ENCODE data around the gene RGS12. TPM values are rescaled to one million over a fixed set of nuclear protein-coding genes. Genes with fewer than 3 reads are reported as not detected.

The RGS12 gene
- total RNA-seq, 1 donor from 2014 or later, result 69.5 TPM

DNA sequence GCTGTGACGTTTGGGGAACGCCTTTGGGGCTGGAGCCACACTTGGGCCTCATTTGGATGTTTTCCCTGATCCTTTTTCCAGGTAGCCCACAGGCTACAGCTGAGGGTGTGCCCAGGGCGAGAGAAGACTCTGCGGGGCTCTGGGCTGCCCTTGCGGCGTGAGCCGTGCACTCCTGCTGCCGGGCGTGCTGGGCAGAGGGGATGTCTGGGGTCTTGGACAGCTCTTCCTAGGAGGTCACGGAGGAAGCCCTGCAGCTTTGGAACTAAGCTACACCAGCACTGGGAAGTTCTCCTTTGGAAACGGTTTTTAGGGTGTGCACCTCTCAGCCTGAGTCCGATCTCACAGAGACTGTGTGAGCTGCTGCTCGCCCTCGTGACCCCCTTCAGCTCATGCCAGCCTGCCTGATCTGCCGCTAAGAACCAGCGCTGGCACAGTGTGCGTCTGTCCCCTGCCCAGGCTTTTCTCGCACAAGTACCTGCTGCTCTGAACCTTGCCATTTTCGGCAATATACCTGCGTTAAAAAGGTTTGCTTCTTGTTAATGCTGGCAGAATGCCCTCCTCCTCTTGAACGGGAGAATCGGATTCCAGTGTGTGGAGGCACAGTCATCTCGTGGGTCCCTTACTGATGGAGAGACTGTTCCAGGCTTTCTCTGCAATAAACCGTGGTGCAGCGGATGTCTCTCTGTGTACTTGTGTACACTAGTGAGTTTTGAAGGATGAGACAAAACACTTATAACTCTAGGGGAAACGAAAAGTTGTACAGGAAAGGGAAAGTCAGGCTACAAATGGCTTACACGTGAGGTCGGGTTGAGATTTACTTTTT is 29.6 kb upstream of the RGS12 start:
- no peaks in the 10 kb centered on the region for H3K9me3 Mint-ChIP-seq

DNA sequence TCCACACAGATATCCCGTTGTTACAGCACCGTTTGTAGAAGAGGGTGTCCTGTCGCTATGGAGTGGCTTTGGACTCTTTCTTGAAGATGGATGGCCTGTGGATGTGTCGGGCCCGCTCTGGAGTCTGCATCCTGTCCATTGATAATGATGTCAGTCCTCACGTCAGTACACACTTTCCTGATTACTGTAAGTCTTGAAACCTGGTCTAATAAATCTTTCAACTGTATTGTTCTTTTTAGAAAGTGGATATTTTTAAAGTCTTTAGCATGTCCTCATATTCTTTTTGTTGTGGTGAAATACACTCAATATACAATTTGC is 29.0 kb upstream of the RGS12 start:
- no peak overlapping the region for H3K4me3 Mint-ChIP-seq
- TF ChIP-seq, protein P1, sequence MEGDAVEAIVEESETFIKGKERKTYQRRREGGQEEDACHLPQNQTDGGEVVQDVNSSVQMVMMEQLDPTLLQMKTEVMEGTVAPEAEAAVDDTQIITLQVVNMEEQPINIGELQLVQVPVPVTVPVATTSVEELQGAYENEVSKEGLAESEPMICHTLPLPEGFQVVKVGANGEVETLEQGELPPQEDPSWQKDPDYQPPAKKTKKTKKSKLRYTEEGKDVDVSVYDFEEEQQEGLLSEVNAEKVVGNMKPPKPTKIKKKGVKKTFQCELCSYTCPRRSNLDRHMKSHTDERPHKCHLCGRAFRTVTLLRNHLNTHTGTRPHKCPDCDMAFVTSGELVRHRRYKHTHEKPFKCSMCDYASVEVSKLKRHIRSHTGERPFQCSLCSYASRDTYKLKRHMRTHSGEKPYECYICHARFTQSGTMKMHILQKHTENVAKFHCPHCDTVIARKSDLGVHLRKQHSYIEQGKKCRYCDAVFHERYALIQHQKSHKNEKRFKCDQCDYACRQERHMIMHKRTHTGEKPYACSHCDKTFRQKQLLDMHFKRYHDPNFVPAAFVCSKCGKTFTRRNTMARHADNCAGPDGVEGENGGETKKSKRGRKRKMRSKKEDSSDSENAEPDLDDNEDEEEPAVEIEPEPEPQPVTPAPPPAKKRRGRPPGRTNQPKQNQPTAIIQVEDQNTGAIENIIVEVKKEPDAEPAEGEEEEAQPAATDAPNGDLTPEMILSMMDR (conservative IDR thresholded peaks at IDR 0.05), result no peak
- H3K9me3 Mint-ChIP-seq, result no peaks in the 10 kb centered on the region
- no peak for DNase-seq (ENCODE audit: low read depth, low spot score)
- H3K27me3 Mint-ChIP-seq (ENCODE audit: low read depth), result no peaks in the 10 kb centered on the region
- no peaks in the 10 kb centered on the region for H3K36me3 Mint-ChIP-seq (ENCODE audit: low read depth)
- no peak overlapping the region for H3K27ac Mint-ChIP-seq (ENCODE audit: unreplicated experiment)
- H3K4me1 Mint-ChIP-seq, result no peaks in the 10 kb centered on the region

More for the DNA sequence above, 29.6 kb upstream of the RGS12 start:
- DNase-seq (ENCODE audit: low read depth, low spot score), result no peak
- Mint-ChIP-seq H3K4me3 (no peak overlapping the region), H3K4me1 (no peaks in the 10 kb centered on the region), H3K27me3 (ENCODE audit: low read depth) (no peaks in the 10 kb centered on the region), H3K36me3 (ENCODE audit: low read depth) (no peaks in the 10 kb centered on the region), H3K27ac (ENCODE audit: unreplicated experiment) (no peak overlapping the region)
- TF ChIP-seq, protein P1 (conservative IDR thresholded peaks at IDR 0.05), result no peak

DNA sequence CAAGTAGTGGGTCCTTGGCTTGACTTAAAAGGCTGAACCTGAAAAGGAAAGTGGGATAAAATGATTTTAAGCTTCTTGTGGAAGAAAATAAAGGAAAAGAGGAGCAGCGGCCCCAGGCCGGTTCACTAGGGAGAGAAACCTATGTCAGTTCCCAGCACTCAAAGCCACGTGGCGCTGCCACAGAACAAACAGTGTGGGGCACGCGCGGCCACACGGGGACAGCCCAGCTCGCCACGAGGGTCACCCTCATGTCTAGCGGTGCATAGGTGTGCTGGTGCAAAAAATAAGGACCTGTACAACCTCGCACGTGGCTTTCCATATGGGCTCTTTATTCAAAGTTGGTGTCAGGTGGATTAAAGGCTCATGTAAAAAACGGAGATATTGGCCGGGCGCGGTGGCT is 26.7 kb upstream of the RGS12 start:
- H3K4me1 Mint-ChIP-seq, result no peaks in the 10 kb centered on the region
- no peaks in the 10 kb centered on the region for H3K9me3 Mint-ChIP-seq
- TF ChIP-seq, protein P1 (conservative IDR thresholded peaks at IDR 0.05), result no peak
- H3K36me3 Mint-ChIP-seq (ENCODE audit: low read depth), result no peaks in the 10 kb centered on the region
- H3K27ac Mint-ChIP-seq (ENCODE audit: unreplicated experiment), result no peak overlapping the region
- H3K4me3 Mint-ChIP-seq, result no peak overlapping the region
- DNase-seq (ENCODE audit: low read depth, low spot score), result no peak
- no peaks in the 10 kb centered on the region for H3K27me3 Mint-ChIP-seq (ENCODE audit: low read depth)

DNA sequence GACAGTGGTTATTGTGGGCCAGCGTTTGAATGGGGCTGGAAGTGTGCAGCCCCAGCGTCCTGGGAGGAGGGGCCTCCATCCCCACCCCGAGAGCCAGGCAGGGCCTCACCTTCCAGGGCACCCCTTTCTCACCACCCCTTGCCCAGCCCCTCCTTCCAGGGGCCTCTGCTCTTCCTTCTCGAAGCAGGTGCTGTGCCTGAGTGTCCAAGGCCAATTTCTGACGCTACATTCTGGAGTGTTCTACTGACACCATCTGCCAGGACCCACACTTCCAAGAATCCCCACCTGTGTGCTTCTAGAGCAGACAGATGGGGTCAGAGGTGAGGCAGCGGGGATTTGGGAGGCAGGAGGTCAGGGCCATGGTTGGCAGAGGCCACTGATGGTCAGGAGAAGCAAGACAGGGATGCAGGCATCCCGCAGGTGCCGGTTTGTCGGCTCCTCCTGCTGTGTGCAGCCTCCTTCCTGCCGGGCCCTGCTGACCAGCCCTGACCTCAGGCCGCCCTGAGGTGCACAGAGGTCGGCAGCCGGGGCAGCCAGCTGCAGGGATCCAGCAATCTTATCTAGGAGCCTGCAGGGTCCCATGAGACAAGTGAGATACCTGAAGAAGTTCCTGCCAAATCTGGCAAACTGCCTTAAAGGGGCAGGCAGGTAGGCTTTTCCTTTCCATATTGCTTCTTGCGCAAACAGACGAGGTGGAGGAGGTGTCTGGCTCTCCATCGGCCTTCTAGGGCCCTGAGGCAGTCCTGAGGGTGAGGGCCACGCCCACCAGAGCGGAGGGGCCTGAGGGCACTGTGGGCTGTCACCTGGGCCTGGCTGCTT is 25.0 kb upstream of the RGS12 start:
- H3K4me3 Mint-ChIP-seq, result no peak overlapping the region
- DNase-seq (ENCODE audit: low read depth, low spot score), result no peak
- H3K27me3 Mint-ChIP-seq (ENCODE audit: low read depth), result no peaks in the 10 kb centered on the region

DNA sequence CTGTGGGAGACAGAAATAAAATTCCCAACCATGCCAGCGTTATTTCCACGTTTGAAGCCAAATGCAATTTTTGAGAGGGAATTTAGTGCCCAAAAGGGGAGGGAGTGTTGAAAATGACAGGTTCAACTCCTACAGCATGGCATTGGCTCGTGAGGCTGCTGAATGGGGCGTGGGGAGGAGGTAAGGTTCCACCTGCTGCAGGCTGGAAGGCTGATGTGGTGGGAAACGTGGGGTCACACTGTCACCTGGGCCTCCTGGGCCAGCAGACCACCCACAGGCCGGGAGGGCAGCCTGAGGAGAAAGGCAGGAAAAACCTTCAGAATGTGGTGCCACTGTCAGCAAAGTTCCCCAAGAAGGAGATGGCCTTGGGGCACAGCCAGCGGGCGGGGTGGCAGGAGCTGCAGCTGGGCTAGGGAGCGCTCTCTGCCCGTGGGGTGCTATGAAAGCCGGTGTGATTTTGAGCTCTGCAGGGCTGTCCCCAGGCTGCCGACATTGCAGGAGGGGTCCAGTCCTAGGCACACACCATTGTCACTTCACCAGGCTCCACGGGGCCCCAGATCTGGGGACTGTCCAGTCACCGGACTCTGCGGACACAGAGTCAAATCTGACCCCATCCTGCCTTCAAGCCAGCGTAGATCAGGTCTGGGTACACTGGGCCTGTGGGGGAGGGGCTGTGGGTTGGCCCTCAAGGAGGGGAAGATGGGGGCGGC is 24.3 kb upstream of the RGS12 start:
- TF ChIP-seq, protein P1 (conservative IDR thresholded peaks at IDR 0.05), result no peak
- Mint-ChIP-seq H3K27me3 (ENCODE audit: low read depth) (no peaks in the 10 kb centered on the region), H3K4me3 (no peak overlapping the region), H3K27ac (ENCODE audit: unreplicated experiment) (no peak overlapping the region), H3K36me3 (ENCODE audit: low read depth) (no peaks in the 10 kb centered on the region), H3K9me3 (no peaks in the 10 kb centered on the region), H3K4me1 (no peaks in the 10 kb centered on the region)
- DNase-seq (ENCODE audit: low read depth, low spot score), result no peak

More for the DNA sequence above, 25.0 kb upstream of the RGS12 start:
- Mint-ChIP-seq H3K27ac (ENCODE audit: unreplicated experiment) (no peak overlapping the region), H3K4me1 (no peaks in the 10 kb centered on the region), H3K9me3 (no peaks in the 10 kb centered on the region), H3K36me3 (ENCODE audit: low read depth) (no peaks in the 10 kb centered on the region)
- TF ChIP-seq, protein P1 (conservative IDR thresholded peaks at IDR 0.05), result no peak

All from neural crest cell (in vitro differentiated cells).